HepG2 (cell line): Measurements from ENCODE around the gene C1QTNF1. TPM values are rescaled to one million over a fixed set of nuclear protein-coding genes. Genes with fewer than 3 reads are reported as not detected.

Experiments
- ATAC-seq: fragments of 200-7000 bp; cut with Tn5 transposase; 3 replicates; pipeline ENCODE4 v1.9.1; 2020; ENCODE audit warnings: mild to moderate bottlenecking, moderate library complexity
- BruUV-seq: library from RNA; stranded (reverse); fragments of 400-500 nt; replicated peaks from 2 replicates; lab custom pipeline; 2021; lab: Mats Ljungman, UMichigan
- CTCF ChIA-PET: fragments of 300-600 bp; formaldehyde crosslinking; extraction: SDS; loops from one replicate; lab custom pipeline; 2021; ENCODE audit warnings: low total read pairs, inconsistent platforms, low intra/inter-chr PET ratio; lab: Yijun Ruan, JAX
- POLR2A ChIA-PET: fragments of 350-600 bp; sonication (Branson Sonifier 250); formaldehyde crosslinking; loops from one replicate; lab custom pipeline; 2020; ENCODE audit warnings: antibody characterized with exemption, inconsistent platforms; lab: Yijun Ruan, JAX
- DNase-seq: peaks from one replicate; pipeline ENCODE4 v3.0.0-alpha.2; 2015; ENCODE audit warnings: low spot score
- FAIRE-seq: peaks from 3 replicates; lab custom pipeline; 2011; peaks lifted over from hg19 to GRCh38; lab: Jason Lieb, UNC
- H2AFZ ChIP-seq: one replicate; pipeline ENCODE4 v1.6.1; 2011; ENCODE audit warnings: low read length, inconsistent platforms
- H3K27ac ChIP-seq: fragments of 300-600 bp; 3 replicates; pipeline ENCODE4 v1.8.0; 2011; ENCODE audit warnings: mixed run types, mild to moderate bottlenecking, mixed read lengths, low read length, inconsistent platforms; ENCODE audit not compliant: insufficient read depth; ENCODE audit errors: extremely low read length
- H3K27me3 ChIP-seq, 2 experiments: fragments of 200-600 bp in 1 of 2; 2 replicates in 1 of 2; 3 replicates in 1 of 2; pipeline versions ENCODE4 v1.6.0 to v1.8.0; 2011; ENCODE audit warnings: low read length in 2 of 2, mild to moderate bottlenecking in 2 of 2, moderate library complexity in 2 of 2, inconsistent platforms in 1 of 2; ENCODE audit not compliant: insufficient read depth in 2 of 2, control insufficient read depth in 1 of 2
- H3K36me3 ChIP-seq, 2 experiments: fragments of 200-600 bp in 1 of 2; replicated peaks in 1 of 2; 2 replicates in 1 of 2; 3 replicates in 1 of 2; pipeline versions ENCODE4 v1.5.1 to v1.8.0; 2011; ENCODE audit warnings: low read length in 2 of 2, inconsistent platforms in 1 of 2; ENCODE audit not compliant: insufficient read depth in 2 of 2, control insufficient read depth in 1 of 2
- H3K4me1 ChIP-seq: 2 replicates; pipeline ENCODE4 v1.5.1; 2012; ENCODE audit warnings: low read length, inconsistent platforms; ENCODE audit not compliant: insufficient read depth
- H3K4me2 ChIP-seq: 2 replicates; pipeline ENCODE4 v1.6.0; 2011; ENCODE audit warnings: low read depth, low read length, inconsistent platforms
- H3K4me3 ChIP-seq, 3 experiments: fragments of 200-600 bp in 1 of 3; sonication (generic), shearing (Covaris generic) in 1 of 3; replicated peaks in 1 of 3; 2 replicates each; pipeline ENCODE4 v1.5.1; 2011 to 2016; ENCODE audit warnings: low read length in 3 of 3, inconsistent platforms in 2 of 3, low read depth in 2 of 3, mild to moderate bottlenecking in 2 of 3, control low read depth in 1 of 3, mixed read lengths in 1 of 3; ENCODE audit not compliant: insufficient read depth in 1 of 3
- H3K79me2 ChIP-seq: one replicate; pipeline ENCODE4 v1.6.1; 2011; ENCODE audit warnings: low read length, inconsistent platforms; ENCODE audit not compliant: insufficient read depth
- H3K9ac ChIP-seq: 2 replicates; pipeline ENCODE4 v1.6.0; 2011; ENCODE audit warnings: mild to moderate bottlenecking, low read depth, low read length, inconsistent platforms; ENCODE audit not compliant: insufficient read depth
- H3K9me3 ChIP-seq: 2 replicates; pipeline ENCODE4 v1.5.1; 2012; ENCODE audit warnings: mild to moderate bottlenecking, low read length
- H4K20me1 ChIP-seq: 2 replicates; pipeline ENCODE4 v1.6.0; 2011; ENCODE audit warnings: inconsistent platforms, mild to moderate bottlenecking, low read length, moderate library complexity; ENCODE audit not compliant: insufficient read depth
- ATRX ChIP-seq: sonication (generic); formaldehyde crosslinking; IDR thresholded peaks from 2 replicates; pipeline ENCODE4 v1.4.0; 2020; ENCODE audit warnings: missing genetic modification reagents, borderline replicate concordance
- PHB2 ChIP-seq: fragments of 450-650 bp; IDR thresholded peaks from 2 replicates; pipeline ENCODE4 v1.6.1; 2018; ENCODE audit not compliant: partially characterized antibody
- RARA ChIP-seq: IDR thresholded peaks from 2 replicates; pipeline ENCODE4 v1.6.1; 2016; ENCODE audit warnings: missing genetic modification reagents, missing compliant biosample characterization
- ZFP36 ChIP-seq: fragments of 150-350 bp; IDR thresholded peaks from 2 replicates; pipeline ENCODE4 v1.6.1; 2018; ENCODE audit warnings: borderline replicate concordance, low read length, low read depth; ENCODE audit not compliant: partially characterized antibody
- ZMYM3 ChIP-seq: sonication (generic); formaldehyde crosslinking; IDR thresholded peaks from 2 replicates; pipeline ENCODE4 v1.5.1; 2020; ENCODE audit warnings: mild to moderate bottlenecking, missing genetic modification reagents
- ZNF282 ChIP-seq: fragments of 450-650 bp; IDR thresholded peaks from 2 replicates; pipeline ENCODE4 v1.6.1; 2018; ENCODE audit not compliant: partially characterized antibody
- WGBS: methylation state at CpG from one replicate; pipeline ENCODE4 v1.1.6; 2017; ENCODE audit warnings: low lambda C conversion rate; 5-methylcytosine and 5-hydroxymethylcytosine counted together
- in situ Hi-C: cut with HindIII; loops from 2 replicates; pipeline ENCODE4 v1.10.0; 2017; ENCODE audit warnings: low pct_unique_long_range_greater_than_20kb; ENCODE audit not compliant: extremely low pct_ligation_motif_present
- intact Hi-C: fragments of 100-400 bp; cut with micrococcal nuclease; formaldehyde crosslinking; loops from one replicate; pipeline ENCODE4 v1.10.0; 2022; ENCODE audit not compliant: unreplicated experiment
- polyA plus RNA-seq, 8 experiments: library from polyadenylated mRNA; depleted of rRNA in 3 of 8; stranded (reverse) in 7 of 8; unstranded in 1 of 8; fragments of >200 nt; fragmentation: Illumina TruSeq in 4 of 8; extraction: Trizol in 4 of 8; gene quantifications; 2 replicates each; pipeline versions ENCODE4 v1.2.1 to v1.2.3, GENCODE V29; 2011 to 2016; ENCODE audit warnings: low read depth in 4 of 8, missing spikeins in 1 of 8, mixed read lengths in 1 of 8; ENCODE audit not compliant: insufficient read depth in 1 of 8
- total RNA-seq, 5 experiments: library from RNA; depleted of rRNA; stranded (reverse); fragments of >200 nt; fragmentation: Illumina TruSeq; extraction: Trizol; gene quantifications; 2 replicates each; pipeline ENCODE4 v1.2.3, GENCODE V29; 2016; ENCODE audit warnings: low read depth in 1 of 5
- TF ChIP-seq, protein P1 (sequence below): IDR thresholded peaks from 2 replicates; pipeline ENCODE4 v1.6.1; 2016; ENCODE audit warnings: low read depth, control low read depth

The C1QTNF1 gene
- total and polyA plus RNA-seq, 2 of the 13 experiments (the other 11 are each of a cell fraction or from before 2014, with no cell fraction given), result 0.18 to 0.86 TPM

DNA sequence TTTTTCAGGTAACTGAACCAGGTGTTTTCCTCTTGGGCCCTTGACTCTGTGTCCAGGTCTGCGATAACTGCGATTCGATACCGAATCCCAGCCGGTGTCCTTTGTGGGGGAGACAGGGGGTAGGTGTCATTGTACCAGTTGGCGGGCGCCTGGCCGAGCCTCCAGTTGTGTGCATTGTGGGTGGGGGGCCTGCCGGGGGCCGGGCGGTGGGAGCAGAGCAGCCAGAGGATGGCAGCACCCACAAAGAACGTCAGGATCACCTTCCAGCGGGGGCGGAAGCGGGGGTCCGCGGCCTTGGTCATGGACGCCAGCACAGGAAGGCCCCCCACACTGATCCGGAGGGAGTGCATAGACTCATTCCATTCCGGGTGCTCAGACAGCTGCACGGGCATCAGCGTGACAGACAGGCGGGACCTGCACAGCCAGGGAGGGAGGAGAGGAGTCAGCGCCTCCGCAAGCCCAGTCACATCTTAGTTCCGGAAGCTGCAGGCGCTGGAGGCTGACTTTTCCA, 26.7 kb upstream of the C1QTNF1 start (continued):
- TF ChIP-seq, protein P1, sequence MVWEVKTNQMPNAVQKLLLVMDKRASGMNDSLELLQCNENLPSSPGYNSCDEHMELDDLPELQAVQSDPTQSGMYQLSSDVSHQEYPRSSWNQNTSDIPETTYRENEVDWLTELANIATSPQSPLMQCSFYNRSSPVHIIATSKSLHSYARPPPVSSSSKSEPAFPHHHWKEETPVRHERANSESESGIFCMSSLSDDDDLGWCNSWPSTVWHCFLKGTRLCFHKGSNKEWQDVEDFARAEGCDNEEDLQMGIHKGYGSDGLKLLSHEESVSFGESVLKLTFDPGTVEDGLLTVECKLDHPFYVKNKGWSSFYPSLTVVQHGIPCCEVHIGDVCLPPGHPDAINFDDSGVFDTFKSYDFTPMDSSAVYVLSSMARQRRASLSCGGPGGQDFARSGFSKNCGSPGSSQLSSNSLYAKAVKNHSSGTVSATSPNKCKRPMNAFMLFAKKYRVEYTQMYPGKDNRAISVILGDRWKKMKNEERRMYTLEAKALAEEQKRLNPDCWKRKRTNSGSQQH (CRISPR knock-in tag), result no peak
- TF ChIP-seq RARA, result no peak
- TF ChIP-seq PHB2, result no peak
- no peak for TF ChIP-seq ATRX (CRISPR knock-in tag)

DNA sequence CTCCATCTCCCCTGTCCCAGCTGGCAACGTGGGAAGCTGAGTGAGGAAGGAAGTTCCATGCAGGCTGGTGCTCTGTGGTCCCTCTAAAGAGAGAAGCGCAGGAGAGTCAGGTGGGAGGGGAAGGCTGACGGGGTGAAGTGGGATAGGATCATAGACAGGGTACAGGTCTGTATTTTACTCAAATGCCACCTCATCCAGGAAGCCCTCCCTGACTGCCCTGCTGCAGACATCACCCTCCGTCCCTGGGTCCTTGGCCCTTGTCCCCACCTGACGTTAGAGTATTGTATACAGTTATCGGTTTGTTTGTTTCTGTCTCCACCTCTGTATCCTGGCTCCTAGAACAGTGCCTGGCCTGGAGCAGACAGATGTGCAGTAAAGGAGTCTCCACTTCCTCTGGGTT, 26.1 kb upstream of the C1QTNF1 start:
- Histone ChIP-seq H3K27me3 (no peaks in the 10 kb centered on the region), H3K79me2 (peaks cover 21% of the 10 kb centered on the region), H3K4me1 (peaks cover 3% of the 10 kb centered on the region; the same call in 1 of the 2 replicates), H3K27ac (no peak overlapping the region), H2AFZ (no peak overlapping the region), H3K9ac (no peak overlapping the region), H3K36me3 (peaks cover 34 to 68% of the 10 kb centered on the region in 2 experiments), H4K20me1 (no peaks in the 10 kb centered on the region; the same call in 1 of the 2 replicates), H3K4me2 (no peak overlapping the region), H3K9me3 (no peaks in the 10 kb centered on the region), H3K4me3 (no peak overlapping the region)
- intact Hi-C loops (no loop called here), in situ Hi-C loops (no loop called here)
- TF ChIP-seq ZNF282, result no peak
- TF ChIP-seq ZFP36, result peak; percentile 86
- TF ChIP-seq ZMYM3, result peak; percentile 38; the same call in 1 of the 2 replicates
- DNase-seq, result no peak
- ChIA-PET POLR2A (no interaction called here), CTCF (no interaction called here)
- 94% methylated on average over 6 of the region's 6 CpGs for WGBS
- FAIRE-seq, result no peak
- BruUV-seq, result no TSS peak
- ATAC-seq, result no peak
